SU-DHL-6 (cell line): ENCODE measurements around the gene C7orf25.

Source experiments
- H2AFZ ChIP-seq: fragments of 200-600 bp; sonication (generic); 2 replicates; pipeline ENCODE4 v1.6.1; 2014; ENCODE audit warnings: low read depth, mild to moderate bottlenecking, moderate library complexity, mixed read lengths, antibody characterized with exemption, low read length; ENCODE audit not compliant: severe bottlenecking
- H3F3A ChIP-seq: fragments of 200-600 bp; shearing (Covaris generic); 2 replicates; pipeline ENCODE4 v1.6.0; 2016; ENCODE audit warnings: antibody characterized with exemption, mild to moderate bottlenecking; ENCODE audit not compliant: insufficient read depth
- H3K27ac ChIP-seq: fragments of 200-600 bp; sonication (generic); 2 replicates; pipeline ENCODE4 v1.5.1; 2016; ENCODE audit warnings: low read depth, mild to moderate bottlenecking, low read length, moderate library complexity, mixed read lengths
- H3K27me3 ChIP-seq: fragments of 200-600 bp; sonication (generic), shearing (Covaris generic); 2 replicates; pipeline ENCODE4 v1.6.0; 2014; ENCODE audit warnings: mild to moderate bottlenecking, low read length
- H3K36me3 ChIP-seq: fragments of 200-600 bp; sonication (generic); 2 replicates; pipeline ENCODE4 v1.6.1; 2014; ENCODE audit warnings: mild to moderate bottlenecking, low read length, mixed read lengths
- H3K4me2 ChIP-seq: fragments of 300-600, 200-600 bp; shearing (Covaris generic), sonication (generic); 2 replicates; pipeline ENCODE4 v1.6.0; 2014; ENCODE audit warnings: low read length, low read depth, mild to moderate bottlenecking; ENCODE audit not compliant: poor library complexity, severe bottlenecking
- H3K4me3 ChIP-seq: fragments of 200-600 bp; sonication (generic); 2 replicates; pipeline ENCODE4 v1.5.1; 2014; ENCODE audit warnings: antibody characterized with exemption, low read length, mild to moderate bottlenecking, mixed read lengths; ENCODE audit not compliant: insufficient read depth, poor library complexity, severe bottlenecking
- H3K79me2 ChIP-seq: fragments of 200-600 bp; sonication (generic); 2 replicates; pipeline ENCODE4 v1.6.1; 2014; ENCODE audit warnings: mild to moderate bottlenecking, low read length, moderate library complexity; ENCODE audit not compliant: insufficient read depth
- H3K9ac ChIP-seq: fragments of 200-600 bp; sonication (generic); 2 replicates; pipeline ENCODE4 v1.7.0; 2014; ENCODE audit warnings: mild to moderate bottlenecking, low read length
- H3K9me2 ChIP-seq: fragments of 200-600 bp; sonication (generic); replicated peaks from 2 replicates; pipeline ENCODE4 v1.6.1; 2014; ENCODE audit warnings: low read length; ENCODE audit not compliant: insufficient read depth
- H3K9me3 ChIP-seq: fragments of 200-600 bp; sonication (generic); 2 replicates; pipeline ENCODE4 v1.6.1; 2014; ENCODE audit warnings: low read length, mixed read lengths; ENCODE audit not compliant: insufficient read depth
- H4K20me1 ChIP-seq: fragments of 200-600 bp; sonication (generic); 2 replicates; pipeline ENCODE4 v1.6.1; 2014; ENCODE audit warnings: low read depth, mild to moderate bottlenecking, antibody characterized with exemption, low read length, moderate library complexity, mixed read lengths
- EZH2phosphoT487 ChIP-seq: fragments of 200-600 bp; sonication (generic), shearing (Covaris generic); conservative IDR thresholded peaks from 2 replicates; pipeline ENCODE4 v1.6.1; 2018; ENCODE audit warnings: mild to moderate bottlenecking, antibody characterized with exemption, low read length, moderate library complexity, mixed read lengths
- TF ChIP-seq, protein P1 (sequence below): fragments of 200-600 bp; sonication (generic); IDR thresholded peaks from one replicate; pipeline ENCODE4 v1.5.1; 2017; ENCODE audit warnings: antibody characterized with exemption, mild to moderate bottlenecking, low read length, moderate library complexity; ENCODE audit not compliant: insufficient read depth, poor library complexity, severe bottlenecking

Gene C7orf25

GRCh38 chr7:42902331-42902730, 9.5 kb downstream of the C7orf25 start:
- Histone ChIP-seq H3K4me3 (no peak overlapping the region), H2AFZ (no peak overlapping the region), H3K9ac (no peak overlapping the region), H3K4me2 (no peak overlapping the region), H3K79me2 (no peaks in the 10 kb centered on the region), H4K20me1 (no peaks in the 10 kb centered on the region; the same call in 1 of the 2 replicates), H3K9me3 (no peaks in the 10 kb centered on the region), H3K36me3 (no peaks in the 10 kb centered on the region), H3F3A (no peaks in the 10 kb centered on the region), H3K9me2 (no peaks in the 10 kb centered on the region), H3K27me3 (0 out of 2 replicates have a peak, but pooled peaks cover 6% of the 10 kb centered on the region), H3K27ac (no peak overlapping the region)
- TF ChIP-seq, protein P1, sequence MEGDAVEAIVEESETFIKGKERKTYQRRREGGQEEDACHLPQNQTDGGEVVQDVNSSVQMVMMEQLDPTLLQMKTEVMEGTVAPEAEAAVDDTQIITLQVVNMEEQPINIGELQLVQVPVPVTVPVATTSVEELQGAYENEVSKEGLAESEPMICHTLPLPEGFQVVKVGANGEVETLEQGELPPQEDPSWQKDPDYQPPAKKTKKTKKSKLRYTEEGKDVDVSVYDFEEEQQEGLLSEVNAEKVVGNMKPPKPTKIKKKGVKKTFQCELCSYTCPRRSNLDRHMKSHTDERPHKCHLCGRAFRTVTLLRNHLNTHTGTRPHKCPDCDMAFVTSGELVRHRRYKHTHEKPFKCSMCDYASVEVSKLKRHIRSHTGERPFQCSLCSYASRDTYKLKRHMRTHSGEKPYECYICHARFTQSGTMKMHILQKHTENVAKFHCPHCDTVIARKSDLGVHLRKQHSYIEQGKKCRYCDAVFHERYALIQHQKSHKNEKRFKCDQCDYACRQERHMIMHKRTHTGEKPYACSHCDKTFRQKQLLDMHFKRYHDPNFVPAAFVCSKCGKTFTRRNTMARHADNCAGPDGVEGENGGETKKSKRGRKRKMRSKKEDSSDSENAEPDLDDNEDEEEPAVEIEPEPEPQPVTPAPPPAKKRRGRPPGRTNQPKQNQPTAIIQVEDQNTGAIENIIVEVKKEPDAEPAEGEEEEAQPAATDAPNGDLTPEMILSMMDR = no peak
- TF ChIP-seq EZH2phosphoT487 = no peak

DNA sequence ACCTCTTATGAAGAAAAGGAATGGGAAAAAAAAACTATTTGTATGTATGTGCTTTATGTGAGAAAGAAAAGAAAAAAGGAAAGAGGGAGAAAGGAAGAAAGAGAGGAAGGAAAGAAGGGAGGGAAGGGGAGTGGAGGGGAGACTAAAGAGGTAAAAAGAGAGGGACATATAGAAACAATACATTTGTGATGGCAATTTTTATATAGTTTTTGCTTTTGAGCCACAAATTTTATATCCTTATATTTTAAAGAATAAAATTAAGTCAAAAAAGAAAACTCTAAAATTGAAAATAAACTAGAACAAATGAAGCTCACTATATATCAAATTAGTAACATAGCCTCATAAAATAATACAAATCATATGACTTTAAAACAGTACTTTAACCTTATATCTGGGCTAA, 11.0 kb downstream of the C7orf25 start:
- no peaks in the 10 kb centered on the region; the same call in 1 of the 2 replicates for H3K9me3 ChIP-seq
- no peak for TF ChIP-seq EZH2phosphoT487
- TF ChIP-seq, protein P1 = no peak
- H4K20me1 ChIP-seq = no peaks in the 10 kb centered on the region; the same call in 1 of the 2 replicates
- H3F3A ChIP-seq = no peaks in the 10 kb centered on the region
- 0 out of 2 replicates have a peak, but pooled peaks cover 6% of the 10 kb centered on the region for H3K27me3 ChIP-seq
- no peaks in the 10 kb centered on the region for H3K79me2 ChIP-seq
- no peaks in the 10 kb centered on the region for H3K9me2 ChIP-seq
- H2AFZ ChIP-seq = no peak overlapping the region
- no peak overlapping the region for H3K4me3 ChIP-seq
- H3K4me2 ChIP-seq = no peak overlapping the region
- no peak overlapping the region for H3K9ac ChIP-seq
- H3K36me3 ChIP-seq = no peaks in the 10 kb centered on the region
- no peak overlapping the region for H3K27ac ChIP-seq

GRCh38 chr7:42893346-42894240, 18.3 kb downstream of the C7orf25 start:
- no peaks in the 10 kb centered on the region for H3F3A ChIP-seq
- TF ChIP-seq, protein P1 = no peak
- no peak for TF ChIP-seq EZH2phosphoT487
- H3K4me3 ChIP-seq = no peak overlapping the region
- H3K79me2 ChIP-seq = no peaks in the 10 kb centered on the region
- no peaks in the 10 kb centered on the region for H3K36me3 ChIP-seq
- H3K27me3 ChIP-seq = no peaks in the 10 kb centered on the region
- no peaks in the 10 kb centered on the region for H4K20me1 ChIP-seq
- H3K9ac ChIP-seq = no peak overlapping the region
- no peaks in the 10 kb centered on the region for H3K9me2 ChIP-seq
- no peak overlapping the region for H3K27ac ChIP-seq
- no peaks in the 10 kb centered on the region; the same call in 1 of the 2 replicates for H3K9me3 ChIP-seq
- no peak overlapping the region for H2AFZ ChIP-seq
- no peak overlapping the region for H3K4me2 ChIP-seq
